Stimulated activated CD4-positive, alpha-beta T cell treated with anti-CD3 and anti-CD28 coated beads, TNF-alpha, amount 100 ng/mL, for 1 hour (primary cell): ENCODE measurements around the gene RBM24.
"Not testable (repeated sequence)": the region's sequence is repeated elsewhere in the genome, so short reads cannot be mapped to it uniquely, and the experiment has no call there.

Source experiments
- DNase-seq, 3 donors: peaks; one replicate each; pipeline ENCODE4 v3.0.0-alpha.2; 2020; ENCODE audit warnings: low read depth in 3 of 3, low spot score in 1 of 3

Gene RBM24

DNA sequence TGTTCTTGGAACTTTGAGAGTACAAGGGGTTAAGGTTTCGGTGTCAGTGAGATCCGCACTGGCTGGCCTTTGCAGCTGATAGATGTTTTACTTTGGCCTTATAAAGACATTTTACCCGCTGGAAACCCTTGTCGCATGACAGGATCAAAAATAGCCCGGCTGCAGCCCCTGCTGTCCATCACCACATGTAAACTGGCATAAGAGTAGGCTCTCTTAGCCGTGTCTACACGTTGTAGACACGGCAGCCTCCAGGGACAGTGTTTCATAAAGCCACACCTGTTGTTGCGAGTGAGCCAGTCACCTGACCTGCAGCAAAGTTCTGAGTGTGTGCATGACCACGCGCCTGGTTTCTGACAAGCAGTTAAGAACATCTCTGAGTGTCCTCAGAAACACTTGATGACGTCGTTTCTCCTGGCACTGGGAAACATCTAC is 8.5 kb downstream of the RBM24 start:
- no peak for DNase-seq

GRCh38 chr6:17291778-17292177 is 10.6 kb downstream of the RBM24 start:
- no peak for DNase-seq

- no peak for DNase-seq
Measured at GRCh38 chr6:17292600-17293133, 11.5 kb downstream of the RBM24 start.

GRCh38 chr6:17293395-17293794 is 12.2 kb downstream of the RBM24 start:
- no peak for DNase-seq

- DNase-seq: no peak
Measured at GRCh38 chr6:17297271-17298080, 16.3 kb downstream of the RBM24 start.

DNA sequence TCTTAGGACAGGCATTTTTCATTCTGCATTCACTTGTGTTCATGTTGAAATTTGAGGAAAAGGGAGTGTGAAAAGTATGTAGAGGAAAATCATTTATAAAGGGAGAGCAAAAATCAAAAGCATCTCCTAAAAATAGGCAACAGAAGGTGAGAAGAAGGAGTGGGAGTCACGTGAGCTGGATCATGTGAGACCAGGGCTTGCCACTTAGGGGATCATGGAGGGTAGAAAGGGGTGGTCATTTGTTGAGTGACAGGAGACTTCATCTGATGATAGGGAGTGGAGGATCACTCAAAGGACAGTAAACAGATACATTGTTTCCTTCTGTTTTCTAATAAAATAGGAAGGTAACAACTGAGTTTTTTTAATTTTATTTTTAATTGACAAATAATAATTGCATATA is 17.1 kb downstream of the RBM24 start:
- no peak for DNase-seq

GRCh38 chr6:17299222-17299621 is 18.1 kb downstream of the RBM24 start:
- DNase-seq: no peak

DNA sequence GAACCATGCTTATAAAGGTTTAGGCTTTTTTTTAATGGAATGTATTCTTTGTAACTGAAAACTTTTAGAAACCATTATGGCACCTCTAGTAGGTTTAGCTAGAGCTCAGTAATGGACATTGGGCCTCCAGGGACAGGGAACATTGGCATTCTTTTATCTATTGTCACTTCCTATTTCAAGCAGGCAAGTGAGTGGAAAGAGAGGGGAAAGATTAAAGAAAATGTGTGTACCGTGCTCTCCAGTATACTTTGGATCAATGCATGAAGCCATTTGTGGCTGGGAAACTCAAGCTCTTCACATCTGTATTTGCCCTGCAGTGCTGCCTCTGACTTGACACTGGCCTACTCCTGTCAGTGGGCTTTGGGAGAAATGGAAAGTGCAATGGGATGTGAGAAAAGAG is 18.6 kb downstream of the RBM24 start:
- no peak for DNase-seq

- DNase-seq: no peak
Measured at GRCh38 chr6:17300637-17301036, 19.5 kb downstream of the RBM24 start.

- DNase-seq: no peak
Measured at GRCh38 chr6:17303444-17303843, 22.3 kb downstream of the RBM24 start.

DNA sequence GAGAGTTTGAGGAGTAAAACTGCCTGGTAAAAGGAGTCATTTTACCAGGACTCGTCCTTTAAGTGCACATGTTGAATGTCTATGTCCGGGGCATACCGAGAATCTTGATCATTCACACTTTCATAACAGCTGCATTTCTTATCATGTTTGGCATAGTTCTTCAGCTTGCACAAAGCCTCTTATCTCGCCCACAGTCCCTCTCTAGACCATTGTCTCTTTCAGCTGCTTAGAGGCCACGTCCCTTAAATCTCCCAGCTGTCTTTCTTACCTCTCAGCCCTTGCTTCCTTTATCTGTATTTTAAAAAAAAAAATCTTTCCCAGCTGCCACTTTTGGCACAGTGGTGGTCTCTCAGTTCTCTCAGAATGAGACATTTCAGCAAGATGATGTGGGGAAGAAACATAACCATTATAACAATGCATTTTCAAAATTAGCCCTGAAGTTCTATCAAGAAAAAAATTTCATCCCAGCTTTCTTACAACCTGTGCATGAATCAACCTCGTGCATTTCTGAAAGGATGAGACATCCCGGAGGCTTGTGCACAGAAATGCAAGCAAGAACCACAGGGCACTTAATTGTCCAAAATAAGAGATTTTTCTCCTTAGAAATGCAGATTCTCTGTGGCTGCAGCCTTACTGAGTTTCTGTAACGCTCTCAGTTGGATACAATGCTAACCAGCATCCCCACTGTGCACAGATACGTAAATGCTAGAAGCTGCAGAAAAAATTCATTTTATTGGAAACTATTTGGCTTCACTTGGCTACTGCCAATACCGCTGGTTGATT is 24.2 kb downstream of the RBM24 start:
- no peak for DNase-seq

DNA sequence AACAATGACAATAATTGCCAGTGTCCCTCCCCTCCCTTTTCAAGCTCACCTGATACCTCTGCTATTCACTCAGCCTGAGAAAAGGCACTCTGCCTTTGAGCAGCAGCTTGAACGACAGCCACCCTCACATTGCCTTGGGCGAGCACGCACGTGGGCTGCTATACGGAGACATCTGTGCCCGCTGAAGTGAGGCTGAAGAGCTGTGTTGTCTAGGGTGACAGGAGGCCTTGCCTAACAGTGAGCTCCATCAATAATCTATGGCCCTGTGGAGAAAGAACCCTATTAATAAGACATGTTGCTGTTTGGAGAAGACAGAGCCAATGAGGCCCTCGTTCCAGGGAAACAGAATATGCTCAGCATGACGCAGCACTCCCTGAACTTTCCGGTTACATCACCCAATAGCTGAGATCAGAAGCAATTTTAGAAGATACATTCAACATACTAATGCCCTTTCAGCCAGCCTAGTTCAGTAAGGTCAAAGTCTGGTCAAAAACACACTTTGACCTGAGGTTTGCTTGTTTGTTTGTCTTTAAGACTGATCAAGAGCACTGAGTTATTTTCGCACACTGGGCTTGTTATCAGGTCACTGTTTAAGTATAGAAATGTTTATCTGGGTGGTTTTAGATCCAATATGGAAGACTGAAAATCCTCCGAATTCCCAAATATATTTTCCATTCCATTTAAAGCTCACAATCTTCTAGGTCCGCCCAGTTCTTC is 30.6 kb downstream of the RBM24 start:
- DNase-seq: no peak

DNA sequence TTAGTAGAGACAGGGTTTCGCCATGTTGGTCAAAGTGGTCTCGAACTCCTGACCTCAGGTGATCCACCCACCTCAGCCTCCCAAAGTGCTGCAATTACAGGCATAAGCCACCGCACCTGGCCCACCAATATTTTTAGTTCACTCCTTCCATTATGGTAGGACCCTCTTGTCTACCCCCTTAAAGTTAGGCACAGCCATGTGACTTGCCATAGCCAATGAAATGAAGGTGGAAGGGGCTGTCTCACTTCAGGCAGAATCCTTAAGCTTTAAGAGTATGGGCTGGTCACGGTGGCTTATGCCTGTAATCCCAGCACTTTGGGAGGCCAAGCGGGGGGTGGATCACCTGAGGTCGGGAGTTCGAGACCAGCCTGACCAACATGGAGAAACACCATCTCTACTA is 32.1 kb downstream of the RBM24 start:
- DNase-seq: not testable (repeated sequence)

DNA sequence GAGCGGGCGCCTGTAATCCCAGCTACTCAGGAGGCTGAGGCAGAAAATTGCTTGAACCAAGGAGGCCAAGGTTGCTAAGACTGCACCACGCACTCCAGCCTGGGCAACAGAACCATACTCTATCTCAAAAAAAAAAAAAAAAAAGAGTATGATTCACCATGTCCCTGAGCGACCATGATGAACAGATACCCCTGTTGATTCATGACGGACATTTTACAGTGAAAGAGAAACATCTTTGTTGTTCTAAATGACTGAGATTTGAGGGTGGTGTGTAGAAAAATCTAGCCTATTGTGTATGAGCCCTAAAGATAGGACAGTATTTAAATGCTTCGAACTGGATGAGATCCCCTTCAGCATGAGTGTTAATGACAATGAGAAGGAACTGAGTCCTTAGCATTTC is 32.8 kb downstream of the RBM24 start:
- no peak for DNase-seq

DNA sequence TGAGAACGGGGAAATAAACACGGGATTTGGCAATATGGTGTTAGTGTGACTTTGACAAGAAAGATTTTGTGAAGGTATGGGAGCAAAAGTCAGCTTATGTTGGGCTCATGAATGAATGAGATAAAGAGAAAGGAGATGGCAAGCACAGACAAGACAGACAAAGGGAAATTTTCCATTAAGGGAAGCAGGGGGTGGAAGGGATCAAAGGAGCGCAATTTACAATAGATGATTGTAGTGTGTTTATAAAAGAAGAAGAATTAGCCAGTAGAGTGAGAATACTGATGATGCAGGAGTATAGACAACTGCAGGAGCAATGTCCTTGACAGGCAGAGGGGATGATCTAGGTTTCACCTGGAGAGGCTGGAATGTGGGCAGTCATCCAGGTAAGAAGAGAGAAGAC is 34.1 kb downstream of the RBM24 start:
- DNase-seq: no peak

DNA sequence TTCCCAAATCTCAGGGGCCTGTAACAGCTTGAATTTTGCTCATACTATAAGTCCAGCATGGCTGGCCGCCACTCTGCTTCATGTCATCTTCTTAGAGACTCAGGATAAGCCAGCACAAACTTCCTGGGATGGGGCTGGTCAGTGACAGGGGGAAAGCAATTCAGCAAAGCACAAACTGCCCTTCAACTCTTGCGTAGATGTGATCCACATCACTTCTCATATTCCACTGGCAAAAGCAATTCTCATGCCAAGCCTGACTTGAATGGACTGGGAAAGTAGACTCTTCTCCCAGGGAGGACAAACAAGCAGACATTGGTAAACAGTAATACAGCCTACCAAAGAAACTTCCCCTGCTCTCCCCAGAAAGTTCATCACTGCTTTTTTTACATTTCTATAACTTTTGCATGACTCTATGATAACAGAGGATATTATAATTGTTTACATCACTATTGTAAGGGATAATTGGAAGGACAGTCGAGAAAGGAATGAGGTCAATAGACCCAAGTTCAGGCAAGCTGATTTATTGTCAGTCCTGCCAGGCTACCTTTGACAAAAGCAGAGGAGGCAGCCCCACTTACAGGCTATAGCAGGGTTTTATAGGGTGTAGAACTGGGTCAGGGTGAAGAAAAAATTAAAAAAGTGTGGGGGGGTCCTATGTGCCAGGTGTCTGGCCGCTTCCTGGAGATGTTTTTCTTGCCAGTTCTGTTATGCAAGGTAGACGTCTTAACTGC is 37.4 kb downstream of the RBM24 start:
- DNase-seq: no peak

GRCh38 chr6:17320266-17320665 is 39.1 kb downstream of the RBM24 start:
- not testable (repeated sequence) for DNase-seq

DNA sequence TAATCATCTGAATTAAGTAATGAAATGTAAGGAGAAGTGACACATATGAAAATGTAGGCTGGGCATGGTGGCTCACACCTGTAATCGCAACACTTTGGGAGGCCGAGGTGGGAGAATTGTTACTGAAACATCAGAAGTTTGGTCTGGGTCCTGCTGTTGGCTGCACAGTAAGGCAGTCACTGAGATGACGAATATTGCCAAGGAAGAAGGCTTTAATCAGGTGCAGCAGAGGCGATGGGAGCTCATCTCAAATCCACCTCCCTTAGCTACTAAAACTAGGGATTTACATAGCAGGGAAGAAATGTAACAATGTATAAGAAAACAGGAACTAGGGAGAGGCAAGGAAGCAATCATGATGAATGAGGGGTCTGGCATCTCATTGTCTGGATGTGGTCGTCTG is 50.1 kb downstream of the RBM24 start:
- DNase-seq: no peak

- no peak for DNase-seq
Measured at GRCh38 chr6:17334265-17334664, 53.1 kb downstream of the RBM24 start.

- DNase-seq: no peak
Measured at GRCh38 chr6:17336425-17336824, 55.3 kb downstream of the RBM24 start.

DNA sequence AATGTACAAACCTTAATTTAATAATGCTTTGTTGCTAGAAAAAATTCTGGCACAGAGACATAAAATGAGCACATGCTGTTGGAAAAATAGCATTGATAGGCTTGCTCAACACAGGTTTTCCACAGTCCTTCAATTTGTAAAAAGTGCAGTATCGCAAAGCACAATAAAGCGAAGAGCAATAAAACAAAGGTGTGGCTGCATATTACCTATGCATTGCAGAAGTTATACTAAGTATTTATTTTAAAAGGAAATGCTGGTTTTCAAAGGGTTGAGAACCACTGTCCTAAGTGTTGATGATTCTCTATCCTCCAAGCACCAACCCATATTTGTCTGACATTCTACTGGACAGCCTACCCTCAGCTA is 58.1 kb downstream of the RBM24 start:
- no peak for DNase-seq
